ENCODE results near the gene HSPA1A. TPM values are rescaled to one million over a fixed set of nuclear protein-coding genes. Genes with fewer than 3 reads are reported as not detected.
A peak's percentile ranks its signal among the peaks of the same experiment; 100 is the strongest.
"Not testable (repeated sequence)": the region's sequence is repeated elsewhere in the genome, so short reads cannot be mapped to it uniquely, and the experiment has no call there.

HSPA1A gene
- total and polyA plus RNA-seq, 11 donors = 157 to 412 (median 196) TPM

- Histone ChIP-seq H3K9me3 (no peaks in the 10 kb centered on the region), H3K4me3 (peak overlapping the region; percentile 62 to 91 (median 76)), H3K4me1 (peaks cover 0 to 24% (median 16%) of the 10 kb centered on the region in 12 donors), H3K27me3 (no peaks in the 10 kb centered on the region), H3K27ac (peak overlapping the region in 10 of 12 donors; percentile 70 to 90 (median 84)), H3K36me3 (peaks cover 0 to 44% (median 38%) of the 10 kb centered on the region in 9 donors)
- intact Hi-C loops (cut with DNase I) = loop anchor here in 4 of 10 donors (2.0 to 10.0 kb wide), 3 partner anchors 25 to 177 kb away; partner anchors contain the start of gene LY6G5C (in 1 of the 4)
- ATAC-seq = no peak
- TF ChIP-seq POLR2A (IDR thresholded peaks at IDR 0.05) (no peak), CTCF (IDR thresholded peaks at IDR 0.05) (no peak)
- 38 to 50% (median 45%) methylated on average over 17 of the region's 17 CpGs for WGBS, 4 donors
- no peak for DNase-seq
Measured at GRCh38 chr6:31861919-31862343, 46.6 kb downstream of the HSPA1A start.

- Histone ChIP-seq H3K27ac (peak within 1 kb of the TSS; percentile 38 to 90 (median 84)), H3K27me3 (no peaks in the 10 kb centered on the region), H3K4me1 (peaks cover 0 to 24% (median 16%) of the 10 kb centered on the region in 12 donors), H3K36me3 (peaks cover 0 to 38% (median 31%) of the 10 kb centered on the region in 9 donors), H3K9me3 (no peaks in the 10 kb centered on the region), H3K4me3 (peak within 1 kb of the TSS; percentile 62 to 91 (median 76))
- ATAC-seq (peak; percentile 98 to 99 (median 98)), DNase-seq (peak; percentile 100)
- intact Hi-C loops (cut with DNase I) = loop anchor here in 4 of 10 donors (2.0 to 10.0 kb wide), 3 partner anchors 26 to 178 kb away; partner anchors contain the start of gene LY6G5C (in 1 of the 4)
- TF ChIP-seq CTCF (IDR thresholded peaks at IDR 0.05) (no peak), POLR2A (IDR thresholded peaks at IDR 0.05) (peak; percentile 88 to 99)
- 0 to 1% (median 1%) methylated on average over 46 to 64 of the region's 64 CpGs for WGBS, 4 donors
Measured at GRCh38 chr6:31862344-31863235, 47.2 kb downstream of the HSPA1A start, which contains the start of gene NEU1. Gene NEU1 (minus strand): TSS chr6:31862821. CDS start chr6:31862776, 45 bp downstream.

- not testable (repeated sequence) for H3K27me3 ChIP-seq, ATAC-seq, DNase-seq, H3K9me3 ChIP-seq
- peak overlapping the region in 11 of 12 donors; percentile 38 to 90 (median 64) for H3K27ac ChIP-seq
- TF ChIP-seq CTCF (IDR thresholded peaks at IDR 0.05) = peak in 1 of 12 donors; percentile 1
- 15 to 18% (median 15%) methylated on average over 15 to 16 of the region's 16 CpGs for WGBS, 4 donors
- peak overlapping the region; percentile 13 to 91 (median 68) for H3K4me3 ChIP-seq
- intact Hi-C loops (cut with DNase I) = loop anchor here in 1 of 10 donors (10.0 kb wide), 1 partner anchor 179 kb away; the partner anchor contains the start of gene LY6G5C
- peaks cover 0 to 22% (median 16%) of the 10 kb centered on the region in 9 donors for H3K36me3 ChIP-seq
- H3K4me1 ChIP-seq = peaks cover 0 to 24% (median 16%) of the 10 kb centered on the region in 12 donors
Measured at GRCh38 chr6:31864123-31864562, 48.8 kb downstream of the HSPA1A start.

GRCh38 chr6:31864818-31865204, 49.5 kb downstream of the HSPA1A start:
- TF ChIP-seq POLR2A (IDR thresholded peaks at IDR 0.05) (no peak), CTCF (IDR thresholded peaks at IDR 0.05) (no peak)
- Histone ChIP-seq H3K36me3 (peaks cover 0 to 16% (median 10%) of the 10 kb centered on the region in 9 donors), H3K4me1 (peaks cover 0 to 24% (median 16%) of the 10 kb centered on the region in 12 donors), H3K9me3 (no peaks in the 10 kb centered on the region), H3K4me3 (no peak overlapping the region), H3K27ac (no peak overlapping the region), H3K27me3 (no peaks in the 10 kb centered on the region)
- 86 to 91% (median 88%) methylated on average over 8 of the region's 8 CpGs for WGBS, 4 donors
- DNase-seq (no peak), ATAC-seq (no peak)
- intact Hi-C loops (cut with DNase I) = loop anchor here in 1 of 10 donors (10.0 kb wide), 1 partner anchor 180 kb away; the partner anchor contains the start of gene LY6G5C
